ENCODE data around the gene PPP1R13B. TPM values are rescaled to one million over a fixed set of nuclear protein-coding genes. Genes with fewer than 3 reads are reported as not detected.

PPP1R13B gene
- total and polyA plus RNA-seq, 2 experiments from 2014 or later: 2.0 to 8.5 TPM

GRCh38 chr14:103739793-103740501 lies 107.4 kb downstream of the PPP1R13B start:
- Histone ChIP-seq H3K27me3 (ENCODE audit: insufficient read depth) (no peaks in the 10 kb centered on the region), H3K36me3 (ENCODE audit: insufficient read depth) (no peaks in the 10 kb centered on the region), H3K27ac (ENCODE audit: low read depth) (no peak overlapping the region), H3K4me1 (ENCODE audit: insufficient read depth) (no peaks in the 10 kb centered on the region), H3F3A (replicated peaks; ENCODE audit: low read depth) (no peaks in the 10 kb centered on the region), H2AFZ (no peak overlapping the region), H3K9me2 (ENCODE audit: insufficient read depth) (no peaks in the 10 kb centered on the region), H4K20me1 (replicated peaks; ENCODE audit: insufficient read depth) (no peaks in the 10 kb centered on the region), H3K4me3 (no peak overlapping the region), H3K79me2 (replicated peaks; ENCODE audit: insufficient read depth) (no peaks in the 10 kb centered on the region), H3K4me2 (no peak overlapping the region)
- no peak for TF ChIP-seq EZH2 (IDR thresholded peaks at IDR 0.05; ENCODE audit: low read depth, unreplicated experiment)
- TF ChIP-seq POLR2AphosphoS5 (IDR thresholded peaks at IDR 0.05; ENCODE audit: low read depth): no peak
- no peak for TF ChIP-seq ETS1 (IDR thresholded peaks at IDR 0.05)
- TF ChIP-seq ZNF462 (CRISPR knock-in tag; IDR thresholded peaks at IDR 0.05): no peak
- TF ChIP-seq REST (IDR thresholded peaks at IDR 0.05; ENCODE audit: unreplicated experiment): no peak
- TF ChIP-seq ZNF331 (CRISPR knock-in tag; IDR thresholded peaks at IDR 0.05; ENCODE audit: low read depth): no peak
- TF ChIP-seq CREB1 (CRISPR knock-in tag; IDR thresholded peaks at IDR 0.05; ENCODE audit: low read depth): no peak
- no peak for TF ChIP-seq ZNF114 (CRISPR knock-in tag; IDR thresholded peaks at IDR 0.05)
- H3K36me3 Mint-ChIP-seq (ENCODE audit: low read depth): peaks cover 17% of the 10 kb centered on the region
- peaks cover 19% of the 10 kb centered on the region for H3K27me3 Mint-ChIP-seq (ENCODE audit: insufficient read depth, low read depth, poor library complexity)
- ATAC-seq (no peak), DNase-seq (ENCODE audit: low spot score) (no peak)
- H3K9me3 Mint-ChIP-seq: no peaks in the 10 kb centered on the region
- H3K27ac Mint-ChIP-seq: no peak overlapping the region; the same call in 1 of the 2 replicates
- H3K4me1 Mint-ChIP-seq: peaks cover 36% of the 10 kb centered on the region
- no peak overlapping the region; the same call in 2 of the 3 replicates for H3K4me3 Mint-ChIP-seq

All from GM23338 (cell line).